ENCODE data around the gene EIF4G1. TPM values are rescaled to one million over a fixed set of nuclear protein-coding genes. Genes with fewer than 3 reads are reported as not detected.
A peak's percentile ranks its signal among the peaks of the same experiment; 100 is the strongest.
"Not testable (repeated sequence)": the region's sequence is repeated elsewhere in the genome, so short reads cannot be mapped to it uniquely, and the experiment has no call there.

The EIF4G1 gene
- total and polyA plus RNA-seq, 4 donors, result 72.8 to 285 (median 187) TPM

DNA sequence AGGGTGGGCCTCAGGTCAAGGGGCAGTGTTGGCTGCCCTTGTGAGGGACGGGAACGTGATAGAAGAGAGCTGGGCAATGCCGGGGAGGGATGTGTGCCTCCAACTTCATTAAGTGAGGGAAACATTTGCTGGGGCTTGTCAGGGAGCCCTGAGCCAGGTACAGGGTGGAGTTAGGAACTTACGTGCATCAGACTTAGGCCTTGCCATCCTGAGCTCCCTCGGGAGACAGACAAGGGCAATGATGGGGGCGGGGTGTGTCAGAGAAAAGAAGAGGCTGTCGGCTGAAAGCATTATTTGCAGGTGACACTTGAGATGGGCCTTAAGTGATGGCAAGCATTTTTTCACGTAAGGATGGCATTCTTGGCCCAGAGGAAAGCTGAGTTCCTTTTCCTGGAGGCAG lies 24.6 kb downstream of the EIF4G1 start:
- ATAC-seq (ENCODE audit: low FRiP score) (no peak), DNase-seq (peak in 1 of 2 donors; percentile 49)
- no peaks in the 10 kb centered on the region for H3K9me3 ChIP-seq (ENCODE audit: control insufficient read depth, low read length)
- 13 to 16% methylated on average over 8 of the region's 8 CpGs for WGBS, 2 donors
- H3K27me3 ChIP-seq (ENCODE audit: control insufficient read depth in 1 of 2, insufficient read depth in 2 of 2, low read length in 1 of 2), result no peaks in the 10 kb centered on the region
- peak overlapping the region in 1 of 2 donors; percentile 27 for H3K4me3 ChIP-seq (ENCODE audit: low read length in 2 of 2)
- peak overlapping the region in 1 of 2 donors; percentile 49 for H3K27ac ChIP-seq (ENCODE audit: low read depth in 1 of 2, low read length in 2 of 2)
- peaks cover 0 to 2% of the 10 kb centered on the region in 2 donors for H3K36me3 ChIP-seq (ENCODE audit: control insufficient read depth in 1 of 2, insufficient read depth in 2 of 2, low read length in 1 of 2)
- intact Hi-C loops (cut with DNase I), result loop anchor here in 1 of 2 donors (2.0 kb wide), 1 partner anchor 22 kb away; the partner anchor contains the start of genes CLCN2 and POLR2H
- no peaks in the 10 kb centered on the region for H3K4me1 ChIP-seq (ENCODE audit: control insufficient read depth in 1 of 2, insufficient read depth in 2 of 2, low read length in 2 of 2)

- H3K4me1 ChIP-seq (ENCODE audit: control insufficient read depth in 1 of 2, insufficient read depth in 2 of 2, low read length in 2 of 2); H3K9me3 ChIP-seq (ENCODE audit: control insufficient read depth, low read length); DNase-seq; H3K4me3 ChIP-seq (ENCODE audit: low read length in 2 of 2); H3K27me3 ChIP-seq (ENCODE audit: control insufficient read depth in 1 of 2, insufficient read depth in 2 of 2, low read length in 1 of 2); H3K27ac ChIP-seq (ENCODE audit: low read depth in 1 of 2, low read length in 2 of 2); H3K36me3 ChIP-seq (ENCODE audit: control insufficient read depth in 1 of 2, insufficient read depth in 2 of 2, low read length in 1 of 2); ATAC-seq (ENCODE audit: low FRiP score): not testable (repeated sequence)
- intact Hi-C loops (cut with DNase I), result loop anchor here in 1 of 2 donors (2.0 kb wide), 1 partner anchor 21 kb away; the partner anchor contains the start of genes CLCN2 and POLR2H
- 73 to 82% methylated on average over 19 of the region's 19 CpGs for WGBS, 2 donors
These were observed 25.2 kb downstream of the EIF4G1 start for GRCh38 chr3:184339451-184340135.

DNA sequence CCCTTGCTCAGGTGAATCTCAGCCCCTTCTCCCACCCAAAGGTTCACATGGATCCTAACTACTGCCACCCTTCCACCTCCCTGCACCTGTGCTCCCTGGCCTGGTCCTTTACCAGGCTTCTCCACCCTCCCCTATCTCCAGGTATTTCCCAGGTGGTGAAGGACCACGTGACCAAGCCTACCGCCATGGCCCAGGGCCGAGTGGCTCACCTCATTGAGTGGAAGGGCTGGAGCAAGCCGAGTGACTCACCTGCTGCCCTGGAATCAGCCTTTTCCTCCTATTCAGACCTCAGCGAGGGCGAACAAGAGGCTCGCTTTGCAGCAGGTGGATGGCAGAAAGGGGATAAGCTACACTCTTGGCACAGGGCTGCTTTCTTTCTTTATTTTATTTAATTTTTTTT lies 27.5 kb downstream of the EIF4G1 start:
- H3K4me3 ChIP-seq (ENCODE audit: low read length in 2 of 2), result no peak overlapping the region
- no peak overlapping the region for H3K27ac ChIP-seq (ENCODE audit: low read depth in 1 of 2, low read length in 2 of 2)
- no peaks in the 10 kb centered on the region for H3K4me1 ChIP-seq (ENCODE audit: control insufficient read depth in 1 of 2, insufficient read depth in 2 of 2, low read length in 2 of 2)
- intact Hi-C loops (cut with DNase I), result no loop called here
- H3K27me3 ChIP-seq (ENCODE audit: control insufficient read depth in 1 of 2, insufficient read depth in 2 of 2, low read length in 1 of 2), result no peaks in the 10 kb centered on the region
- no peaks in the 10 kb centered on the region for H3K9me3 ChIP-seq (ENCODE audit: control insufficient read depth, low read length)
- ATAC-seq (ENCODE audit: low FRiP score) (no peak), DNase-seq (peak in 1 of 2 donors; percentile 42)
- WGBS, 2 donors, result 85 to 87% methylated on average over 7 of the region's 7 CpGs
- H3K36me3 ChIP-seq (ENCODE audit: control insufficient read depth in 1 of 2, insufficient read depth in 2 of 2, low read length in 1 of 2), result peaks cover 0 to 6% of the 10 kb centered on the region in 2 donors

GRCh38 chr3:184343200-184343876 lies 28.9 kb downstream of the EIF4G1 start:
- DNase-seq (no peak), ATAC-seq (ENCODE audit: low FRiP score) (no peak)
- Histone ChIP-seq H3K36me3 (ENCODE audit: control insufficient read depth in 1 of 2, insufficient read depth in 2 of 2, low read length in 1 of 2) (peaks cover 0 to 6% of the 10 kb centered on the region in 2 donors), H3K27me3 (ENCODE audit: control insufficient read depth in 1 of 2, insufficient read depth in 2 of 2, low read length in 1 of 2) (no peaks in the 10 kb centered on the region), H3K4me3 (ENCODE audit: low read length in 2 of 2) (no peak overlapping the region), H3K9me3 (ENCODE audit: control insufficient read depth, low read length) (no peaks in the 10 kb centered on the region), H3K4me1 (ENCODE audit: control insufficient read depth in 1 of 2, insufficient read depth in 2 of 2, low read length in 2 of 2) (no peaks in the 10 kb centered on the region), H3K27ac (ENCODE audit: low read depth in 1 of 2, low read length in 2 of 2) (no peak overlapping the region)
- intact Hi-C loops (cut with DNase I), result no loop called here
- 38 to 48% methylated on average over 5 of the region's 5 CpGs for WGBS, 2 donors

GRCh38 chr3:184344579-184345316 lies 30.3 kb downstream of the EIF4G1 start:
- WGBS, 2 donors, result 70 to 73% methylated on average over 24 of the region's 24 CpGs
- ATAC-seq (ENCODE audit: low FRiP score) (no peak), DNase-seq (peak in 1 of 2 donors; percentile 40)
- Histone ChIP-seq H3K4me3 (ENCODE audit: low read length in 2 of 2) (no peak overlapping the region), H3K4me1 (ENCODE audit: control insufficient read depth in 1 of 2, insufficient read depth in 2 of 2, low read length in 2 of 2) (no peaks in the 10 kb centered on the region), H3K27ac (ENCODE audit: low read depth in 1 of 2, low read length in 2 of 2) (no peak overlapping the region), H3K27me3 (ENCODE audit: control insufficient read depth in 1 of 2, insufficient read depth in 2 of 2, low read length in 1 of 2) (no peaks in the 10 kb centered on the region), H3K36me3 (ENCODE audit: control insufficient read depth in 1 of 2, insufficient read depth in 2 of 2, low read length in 1 of 2) (peaks cover 0 to 6% of the 10 kb centered on the region in 2 donors), H3K9me3 (ENCODE audit: control insufficient read depth, low read length) (no peaks in the 10 kb centered on the region)
- intact Hi-C loops (cut with DNase I), result no loop called here

- Histone ChIP-seq H3K27ac (ENCODE audit: low read depth in 1 of 2, low read length in 2 of 2) (no peak overlapping the region), H3K27me3 (ENCODE audit: control insufficient read depth in 1 of 2, insufficient read depth in 2 of 2, low read length in 1 of 2) (no peaks in the 10 kb centered on the region), H3K4me1 (ENCODE audit: control insufficient read depth in 1 of 2, insufficient read depth in 2 of 2, low read length in 2 of 2) (no peaks in the 10 kb centered on the region), H3K9me3 (ENCODE audit: control insufficient read depth, low read length) (no peaks in the 10 kb centered on the region), H3K36me3 (ENCODE audit: control insufficient read depth in 1 of 2, insufficient read depth in 2 of 2, low read length in 1 of 2) (peaks cover 0 to 6% of the 10 kb centered on the region in 2 donors), H3K4me3 (ENCODE audit: low read length in 2 of 2) (no peak overlapping the region)
- 34 to 40% methylated on average over 14 of the region's 14 CpGs for WGBS, 2 donors
- DNase-seq (peak in 1 of 2 donors; percentile 63), ATAC-seq (ENCODE audit: low FRiP score) (peak; percentile 23)
- intact Hi-C loops (cut with DNase I), result no loop called here
These were observed 31.1 kb downstream of the EIF4G1 start for GRCh38 chr3:184345317-184346144.

GRCh38 chr3:184346480-184347190 lies 32.2 kb downstream of the EIF4G1 start:
- no peaks in the 10 kb centered on the region for H3K9me3 ChIP-seq (ENCODE audit: control insufficient read depth, low read length)
- DNase-seq (no peak), ATAC-seq (ENCODE audit: low FRiP score) (no peak)
- H3K27ac ChIP-seq (ENCODE audit: low read depth in 1 of 2, low read length in 2 of 2), result no peak overlapping the region
- WGBS, 2 donors, result 80 to 86% methylated on average over 20 of the region's 20 CpGs
- intact Hi-C loops (cut with DNase I), result no loop called here
- H3K27me3 ChIP-seq (ENCODE audit: control insufficient read depth in 1 of 2, insufficient read depth in 2 of 2, low read length in 1 of 2), result no peaks in the 10 kb centered on the region
- no peak overlapping the region for H3K4me3 ChIP-seq (ENCODE audit: low read length in 2 of 2)
- no peaks in the 10 kb centered on the region for H3K4me1 ChIP-seq (ENCODE audit: control insufficient read depth in 1 of 2, insufficient read depth in 2 of 2, low read length in 2 of 2)
- H3K36me3 ChIP-seq (ENCODE audit: control insufficient read depth in 1 of 2, insufficient read depth in 2 of 2, low read length in 1 of 2), result peaks cover 0 to 6% of the 10 kb centered on the region in 2 donors

Measured in aorta (tissue), 5 donors.